ENCODE data around the gene SLC36A3.
"Not testable (repeated sequence)": the region's sequence is repeated elsewhere in the genome, so short reads cannot be mapped to it uniquely, and the experiment has no call there.

GRCh38 chr5:151309821-151310220 lies 6.3 kb upstream of the SLC36A3 start:
- TF ChIP-seq CTCF, POLR2A (IDR thresholded peaks at IDR 0.05): not testable (repeated sequence)
